Thoracic aorta (tissue), 2 donors: Measurements from ENCODE around the gene ENO4. TPM values are rescaled to one million over a fixed set of nuclear protein-coding genes. Genes with fewer than 3 reads are reported as not detected.

Experiments used
- ATAC-seq: fragments of 150-250 bp; one replicate; pipeline ENCODE4 v1.8.0; 2017; ENCODE audit warnings: low read depth; ENCODE audit not compliant: insufficient number of reproducible peaks, low FRiP score
- DNase-seq: peaks from one replicate; pipeline ENCODE4 v3.0.0-alpha.2; 2020; ENCODE audit warnings: low spot score
- H3K27ac ChIP-seq, 2 donors: fragments of 200-600 bp; sonication (generic); 1 replicate in 1 of 2; 2 replicates in 1 of 2; pipeline ENCODE4 v1.5.1; 2016; ENCODE audit warnings: mild to moderate bottlenecking in 2 of 2, moderate library complexity in 2 of 2
- H3K27me3 ChIP-seq: fragments of 200-600 bp; sonication (generic); replicated peaks from 2 replicates; pipeline ENCODE4 v1.6.0; 2016; ENCODE audit warnings: mild to moderate bottlenecking; ENCODE audit not compliant: insufficient read depth
- H3K36me3 ChIP-seq: fragments of 200-600 bp; sonication (generic); one replicate; pipeline ENCODE4 v1.5.1; 2016
- H3K4me1 ChIP-seq, 2 donors: fragments of 200-600 bp; sonication (generic); 1 replicate in 1 of 2; 2 replicates in 1 of 2; pipeline versions ENCODE4 v1.5.1 to v1.6.0; 2016; ENCODE audit warnings: low read depth in 2 of 2, mild to moderate bottlenecking in 1 of 2; ENCODE audit not compliant: control insufficient read depth in 1 of 2
- H3K4me3 ChIP-seq: fragments of 200-600 bp; sonication (generic); 2 replicates; pipeline ENCODE4 v1.5.1; 2016; ENCODE audit warnings: mild to moderate bottlenecking
- H3K9me3 ChIP-seq: fragments of 200-600 bp; sonication (generic); 2 replicates; pipeline ENCODE4 v1.5.1; 2016
- total RNA-seq, 2 donors: library from RNA; depleted of rRNA; stranded (reverse); fragments of >200 nt; gene quantifications; one replicate each; pipeline versions ENCODE4 v1.1.0 to v1.2.3, GENCODE V29; 2016
- TF ChIP-seq, protein P1 (sequence below): fragments of 200-600 bp; sonication (generic); IDR thresholded peaks from one replicate; pipeline ENCODE4 v1.5.1; 2019; ENCODE audit warnings: antibody characterized with exemption

The ENO4 gene
- total RNA-seq, 2 donors from 2014 or later, result 0.54 TPM; not detected in 1

- H3K27ac ChIP-seq, result no peak overlapping the region
- no peak for ATAC-seq
- H3K4me1 ChIP-seq, result no peaks in the 10 kb centered on the region
- H3K4me3 ChIP-seq, result no peak overlapping the region
- no peak for DNase-seq
- no peaks in the 10 kb centered on the region for H3K36me3 ChIP-seq
- TF ChIP-seq, protein P1, sequence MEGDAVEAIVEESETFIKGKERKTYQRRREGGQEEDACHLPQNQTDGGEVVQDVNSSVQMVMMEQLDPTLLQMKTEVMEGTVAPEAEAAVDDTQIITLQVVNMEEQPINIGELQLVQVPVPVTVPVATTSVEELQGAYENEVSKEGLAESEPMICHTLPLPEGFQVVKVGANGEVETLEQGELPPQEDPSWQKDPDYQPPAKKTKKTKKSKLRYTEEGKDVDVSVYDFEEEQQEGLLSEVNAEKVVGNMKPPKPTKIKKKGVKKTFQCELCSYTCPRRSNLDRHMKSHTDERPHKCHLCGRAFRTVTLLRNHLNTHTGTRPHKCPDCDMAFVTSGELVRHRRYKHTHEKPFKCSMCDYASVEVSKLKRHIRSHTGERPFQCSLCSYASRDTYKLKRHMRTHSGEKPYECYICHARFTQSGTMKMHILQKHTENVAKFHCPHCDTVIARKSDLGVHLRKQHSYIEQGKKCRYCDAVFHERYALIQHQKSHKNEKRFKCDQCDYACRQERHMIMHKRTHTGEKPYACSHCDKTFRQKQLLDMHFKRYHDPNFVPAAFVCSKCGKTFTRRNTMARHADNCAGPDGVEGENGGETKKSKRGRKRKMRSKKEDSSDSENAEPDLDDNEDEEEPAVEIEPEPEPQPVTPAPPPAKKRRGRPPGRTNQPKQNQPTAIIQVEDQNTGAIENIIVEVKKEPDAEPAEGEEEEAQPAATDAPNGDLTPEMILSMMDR, result no peak
- H3K27me3 ChIP-seq, result no peaks in the 10 kb centered on the region
- no peaks in the 10 kb centered on the region for H3K9me3 ChIP-seq
These were observed 19.6 kb upstream of the ENO4 start for GRCh38 chr10:116829711-116830110.

GRCh38 chr10:116831086-116831485 is 18.2 kb upstream of the ENO4 start:
- H3K9me3 ChIP-seq, result no peaks in the 10 kb centered on the region
- no peak overlapping the region for H3K4me3 ChIP-seq
- H3K27me3 ChIP-seq, result no peaks in the 10 kb centered on the region
- no peaks in the 10 kb centered on the region for H3K36me3 ChIP-seq
- no peak overlapping the region for H3K27ac ChIP-seq
- no peaks in the 10 kb centered on the region for H3K4me1 ChIP-seq
- ATAC-seq (no peak), DNase-seq (no peak)
- TF ChIP-seq, protein P1, result no peak

DNA sequence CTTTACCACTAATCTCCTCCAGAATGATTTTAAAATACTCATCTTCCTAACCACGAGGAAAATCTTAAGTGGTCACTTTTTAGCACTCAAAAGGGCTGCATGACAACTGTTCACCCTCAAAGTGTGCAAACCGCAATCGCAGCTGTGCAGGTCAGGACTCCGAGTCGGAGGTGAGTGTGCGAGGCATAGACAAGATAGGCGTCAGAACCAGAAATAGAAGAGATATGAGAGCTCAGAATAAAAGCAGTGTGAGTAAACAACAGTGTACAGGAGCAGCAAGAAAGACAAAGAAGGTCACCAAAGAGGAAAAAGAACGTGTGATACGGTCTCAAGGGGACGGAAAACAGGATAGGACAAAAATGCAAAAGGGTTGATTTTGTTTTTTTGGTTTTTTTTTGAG is 17.5 kb upstream of the ENO4 start:
- no peak for ATAC-seq
- Histone ChIP-seq H3K4me3 (no peak overlapping the region), H3K27ac (no peak overlapping the region), H3K36me3 (no peaks in the 10 kb centered on the region), H3K9me3 (no peaks in the 10 kb centered on the region), H3K4me1 (no peaks in the 10 kb centered on the region), H3K27me3 (no peaks in the 10 kb centered on the region)
- DNase-seq, result no peak
- TF ChIP-seq, protein P1, result no peak

DNA sequence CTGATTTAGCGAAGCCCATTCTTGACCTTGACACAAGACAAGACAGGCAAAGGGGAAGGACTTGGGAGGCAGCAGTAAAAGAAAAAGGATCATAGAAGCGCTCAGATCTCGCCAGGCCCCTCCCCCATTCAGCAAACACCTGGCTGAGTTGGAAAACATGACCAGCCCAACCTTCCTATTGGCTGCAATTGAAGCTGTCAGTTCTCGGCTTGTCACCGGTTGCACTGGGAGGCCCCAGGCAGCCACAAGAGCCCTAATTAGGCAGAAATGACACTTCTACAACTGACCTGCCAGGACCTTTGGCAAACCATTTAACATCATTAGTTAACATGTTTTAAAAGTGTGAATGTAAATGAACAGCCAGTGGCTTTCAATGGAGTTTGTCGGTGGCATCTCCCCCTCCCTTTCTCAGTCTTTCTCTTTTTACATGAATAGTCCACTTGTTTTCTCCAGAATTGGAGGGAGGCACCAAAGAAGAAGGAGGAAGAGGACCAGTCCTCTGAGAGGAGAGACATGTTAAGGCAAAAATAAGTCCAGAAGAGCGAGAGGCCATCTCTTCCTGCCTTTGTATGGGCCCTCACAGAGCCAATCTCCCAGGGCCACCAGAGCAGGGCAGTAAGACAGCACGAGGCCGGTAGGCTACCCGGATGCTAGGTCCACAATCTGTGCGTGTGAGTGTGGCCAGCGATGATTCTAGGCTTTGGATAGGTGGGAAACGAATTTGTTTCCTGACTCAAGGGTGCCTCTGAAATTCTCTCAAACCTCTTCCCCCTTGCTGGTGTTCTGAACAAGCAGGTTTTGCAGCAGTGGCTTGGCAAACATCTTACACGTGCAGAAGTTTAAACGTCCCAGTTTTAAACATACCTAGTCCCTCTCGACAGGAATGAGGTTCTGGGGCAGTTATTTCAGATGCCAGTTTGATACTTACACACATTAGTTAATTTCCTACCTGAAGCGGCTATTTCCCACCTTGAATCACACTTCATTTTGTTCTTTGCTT is 15.0 kb upstream of the ENO4 start:
- Histone ChIP-seq H3K27me3 (no peaks in the 10 kb centered on the region), H3K27ac (no peak overlapping the region), H3K4me1 (no peaks in the 10 kb centered on the region), H3K4me3 (no peak overlapping the region), H3K36me3 (no peaks in the 10 kb centered on the region), H3K9me3 (no peaks in the 10 kb centered on the region)
- no peak for DNase-seq
- TF ChIP-seq, protein P1, result no peak
- ATAC-seq, result no peak

DNA sequence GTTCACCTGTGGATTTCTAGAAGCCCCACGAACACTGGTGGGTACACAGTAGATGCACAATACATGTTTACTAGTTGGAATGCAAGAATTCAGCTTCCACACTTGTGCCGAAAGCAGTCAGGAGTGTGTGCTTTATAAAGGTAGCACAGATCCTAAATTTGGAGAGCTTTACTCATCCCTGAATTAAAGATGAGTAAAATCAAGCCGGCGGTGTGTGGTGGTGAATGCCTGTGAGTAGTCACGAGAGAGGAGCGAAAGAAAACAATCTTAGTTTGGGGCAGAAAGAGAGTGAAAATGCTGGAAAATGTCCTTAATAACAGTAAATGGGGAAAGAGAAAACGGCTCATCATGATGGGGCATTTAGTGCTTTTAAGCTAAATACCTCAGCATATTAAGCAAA is 13.6 kb upstream of the ENO4 start:
- Histone ChIP-seq H3K36me3 (no peaks in the 10 kb centered on the region), H3K27ac (no peak overlapping the region), H3K4me3 (no peak overlapping the region), H3K27me3 (no peaks in the 10 kb centered on the region), H3K4me1 (no peaks in the 10 kb centered on the region), H3K9me3 (no peaks in the 10 kb centered on the region)
- TF ChIP-seq, protein P1, result no peak
- DNase-seq, result no peak
- no peak for ATAC-seq
